HL-60 (cell line): ENCODE results near the gene TTLL8.

Experiments
- DNase-seq, 2 experiments: peaks; one replicate each; pipeline ENCODE4 v3.0.0-alpha.2; 2010 to 2020; ENCODE audit warnings: low read depth in 1 of 2, low spot score in 1 of 2
- H3K27ac ChIP-seq: fragments of 250-450 bp; sonication (Bioruptor Pico); replicated peaks from 2 replicates; pipeline ENCODE4 v1.5.1; 2020; ENCODE audit warnings: mild to moderate bottlenecking, moderate library complexity
- H3K27me3 ChIP-seq: fragments of 250-450 bp; sonication (Bioruptor Pico); 2 replicates; pipeline ENCODE4 v1.5.1; 2021; ENCODE audit warnings: mild to moderate bottlenecking, moderate library complexity; ENCODE audit not compliant: insufficient read depth, poor library complexity, severe bottlenecking
- H3K4me3 ChIP-seq: replicated peaks from 2 replicates; pipeline ENCODE4 v1.5.1; 2011; ENCODE audit warnings: mild to moderate bottlenecking, control low read depth, low read length; ENCODE audit not compliant: insufficient read depth
- CTCF ChIP-seq: IDR thresholded peaks from one replicate; pipeline ENCODE4 v1.5.1; 2011; ENCODE audit warnings: low read length, control low read depth, inconsistent platforms; ENCODE audit not compliant: insufficient read depth
- GABPA ChIP-seq: IDR thresholded peaks from 2 replicates; pipeline ENCODE4 v1.6.1; 2012; ENCODE audit warnings: low read depth
- POLR2AphosphoS5 ChIP-seq: IDR thresholded peaks from 2 replicates; pipeline ENCODE4 v1.6.1; 2012; ENCODE audit warnings: low read depth
- SPI1 ChIP-seq: IDR thresholded peaks from 2 replicates; pipeline ENCODE4 v1.6.1; 2012; ENCODE audit warnings: low read depth, mild to moderate bottlenecking, borderline replicate concordance
- TF ChIP-seq, protein P1 (sequence below): IDR thresholded peaks from 2 replicates; pipeline ENCODE4 v1.6.1; 2012; ENCODE audit warnings: low read depth; ENCODE audit not compliant: insufficient replicate concordance

The TTLL8 gene

DNA sequence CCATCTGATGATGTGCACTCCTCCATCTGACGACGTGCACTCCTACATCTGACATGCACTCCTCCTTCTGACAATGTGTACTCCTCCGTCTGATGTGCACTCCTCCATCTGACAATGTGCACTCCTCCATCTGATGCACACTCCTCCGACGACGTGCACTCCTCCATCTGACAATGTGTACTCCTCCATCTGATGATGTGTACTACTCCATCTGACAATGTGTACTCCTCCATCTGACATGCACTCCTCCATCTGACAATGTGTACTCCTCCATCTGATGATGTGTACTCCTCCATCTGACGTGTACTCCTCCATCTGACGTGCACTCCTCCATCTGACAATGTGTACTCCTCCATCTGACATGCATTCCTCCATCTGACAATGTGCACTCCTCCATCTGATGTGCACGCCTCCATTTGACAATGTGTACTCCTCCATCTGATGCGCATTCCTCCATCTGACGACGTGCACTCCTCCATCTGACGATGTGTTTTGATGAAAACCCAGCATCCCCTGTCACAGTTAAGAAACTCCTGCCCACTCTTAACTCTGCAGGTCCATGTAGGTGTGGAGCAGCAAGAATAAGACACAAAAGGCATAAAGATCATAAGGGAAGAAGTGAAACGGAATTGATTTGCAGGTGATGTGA is 35.8 kb downstream of the TTLL8 start:
- Histone ChIP-seq H3K27me3 (peaks cover 5% of the 10 kb centered on the region), H3K4me3 (no peak overlapping the region), H3K27ac (no peak overlapping the region)
- TF ChIP-seq POLR2AphosphoS5 (no peak), SPI1 (no peak), GABPA (no peak), CTCF (no peak)
- TF ChIP-seq, protein P1, sequence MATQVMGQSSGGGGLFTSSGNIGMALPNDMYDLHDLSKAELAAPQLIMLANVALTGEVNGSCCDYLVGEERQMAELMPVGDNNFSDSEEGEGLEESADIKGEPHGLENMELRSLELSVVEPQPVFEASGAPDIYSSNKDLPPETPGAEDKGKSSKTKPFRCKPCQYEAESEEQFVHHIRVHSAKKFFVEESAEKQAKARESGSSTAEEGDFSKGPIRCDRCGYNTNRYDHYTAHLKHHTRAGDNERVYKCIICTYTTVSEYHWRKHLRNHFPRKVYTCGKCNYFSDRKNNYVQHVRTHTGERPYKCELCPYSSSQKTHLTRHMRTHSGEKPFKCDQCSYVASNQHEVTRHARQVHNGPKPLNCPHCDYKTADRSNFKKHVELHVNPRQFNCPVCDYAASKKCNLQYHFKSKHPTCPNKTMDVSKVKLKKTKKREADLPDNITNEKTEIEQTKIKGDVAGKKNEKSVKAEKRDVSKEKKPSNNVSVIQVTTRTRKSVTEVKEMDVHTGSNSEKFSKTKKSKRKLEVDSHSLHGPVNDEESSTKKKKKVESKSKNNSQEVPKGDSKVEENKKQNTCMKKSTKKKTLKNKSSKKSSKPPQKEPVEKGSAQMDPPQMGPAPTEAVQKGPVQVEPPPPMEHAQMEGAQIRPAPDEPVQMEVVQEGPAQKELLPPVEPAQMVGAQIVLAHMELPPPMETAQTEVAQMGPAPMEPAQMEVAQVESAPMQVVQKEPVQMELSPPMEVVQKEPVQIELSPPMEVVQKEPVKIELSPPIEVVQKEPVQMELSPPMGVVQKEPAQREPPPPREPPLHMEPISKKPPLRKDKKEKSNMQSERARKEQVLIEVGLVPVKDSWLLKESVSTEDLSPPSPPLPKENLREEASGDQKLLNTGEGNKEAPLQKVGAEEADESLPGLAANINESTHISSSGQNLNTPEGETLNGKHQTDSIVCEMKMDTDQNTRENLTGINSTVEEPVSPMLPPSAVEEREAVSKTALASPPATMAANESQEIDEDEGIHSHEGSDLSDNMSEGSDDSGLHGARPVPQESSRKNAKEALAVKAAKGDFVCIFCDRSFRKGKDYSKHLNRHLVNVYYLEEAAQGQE: no peak
- no peak for DNase-seq

- TF ChIP-seq POLR2AphosphoS5 (no peak), SPI1 (no peak), CTCF (no peak), GABPA (no peak)
- TF ChIP-seq, protein P1: no peak
- no peak overlapping the region for H3K27ac ChIP-seq
These were observed 37.5 kb downstream of the TTLL8 start for GRCh38 chr22:50020606-50021005.

GRCh38 chr22:50019316-50019715 is 38.8 kb downstream of the TTLL8 start:
- TF ChIP-seq POLR2AphosphoS5 (no peak), GABPA (no peak)

More at GRCh38 chr22:50020606-50021005, 37.5 kb downstream of the TTLL8 start:
- Histone ChIP-seq H3K4me3 (no peak overlapping the region), H3K27me3 (peaks cover 16% of the 10 kb centered on the region)
- DNase-seq: no peak

DNA sequence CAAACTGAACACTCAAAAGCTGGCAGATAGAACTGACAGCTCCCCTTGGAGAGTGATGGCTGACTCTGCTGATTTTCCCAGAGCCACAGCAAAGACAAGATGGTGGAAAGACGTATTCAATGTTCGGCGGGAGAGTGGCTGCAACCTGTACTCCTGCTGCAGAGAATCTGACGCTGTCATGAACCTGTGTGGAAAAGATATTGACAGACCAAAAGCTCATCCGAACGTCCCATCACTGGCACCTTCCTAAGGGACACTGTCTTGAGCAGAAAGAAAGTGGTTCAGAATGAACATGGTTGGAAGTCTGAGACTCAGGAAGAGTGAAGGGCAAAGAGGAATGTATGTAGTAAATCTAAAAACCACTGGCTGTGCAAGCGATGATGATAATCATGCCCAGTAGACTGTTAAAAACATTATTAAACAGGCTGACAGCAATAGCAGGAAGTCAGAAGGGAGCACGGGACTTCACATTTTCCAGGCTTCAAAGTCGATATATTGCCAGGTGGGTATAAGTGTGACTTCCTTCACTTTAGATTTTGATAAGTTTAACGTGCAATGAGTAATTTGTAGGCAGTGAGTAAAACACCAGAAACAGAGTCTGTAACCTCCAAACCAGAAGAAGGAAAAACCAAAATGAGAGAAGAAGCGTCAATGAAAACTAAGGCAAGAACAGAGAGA is 39.4 kb downstream of the TTLL8 start:
- no peak overlapping the region for H3K27ac ChIP-seq
- peaks cover 30% of the 10 kb centered on the region for H3K27me3 ChIP-seq
- DNase-seq: no peak
- H3K4me3 ChIP-seq: no peak overlapping the region
- TF ChIP-seq GABPA (no peak), POLR2AphosphoS5 (no peak), CTCF (no peak), SPI1 (no peak)
- TF ChIP-seq, protein P1: no peak

More at GRCh38 chr22:50019316-50019715, 38.8 kb downstream of the TTLL8 start:
- H3K4me3 ChIP-seq: no peak overlapping the region
- no peak for DNase-seq
- peaks cover 24% of the 10 kb centered on the region for H3K27me3 ChIP-seq
- H3K27ac ChIP-seq: no peak overlapping the region
